PFSK-1 (cell line): ENCODE measurements around the gene DRD4.

Source experiments
- FOXP2 ChIP-seq: optimal IDR thresholded peaks from 2 replicates; pipeline ENCODE3; 2011; ENCODE audit warnings: borderline replicate concordance, control low read depth, inconsistent platforms; ENCODE audit not compliant: insufficient read depth; ENCODE audit errors: extremely low read length, extremely low read depth
- POLR2AphosphoS5 ChIP-seq: IDR thresholded peaks from 2 replicates; pipeline ENCODE4 v1.6.1; 2012; ENCODE audit warnings: low read depth, mild to moderate bottlenecking, control low read depth, low read length, moderate library complexity
- REST ChIP-seq, 2 experiments: IDR thresholded peaks; 2 replicates each; pipeline versions ENCODE4 v1.6.1 to v1.8.0; 2011 to 2012; ENCODE audit warnings: low read depth in 2 of 2, low read length in 2 of 2, control low read depth in 1 of 2, inconsistent platforms in 1 of 2, mild to moderate bottlenecking in 1 of 2, moderate library complexity in 1 of 2; ENCODE audit not compliant: insufficient read depth in 1 of 2
- SIN3A ChIP-seq: IDR thresholded peaks from 2 replicates; pipeline ENCODE4 v1.6.1; 2012; ENCODE audit warnings: mild to moderate bottlenecking, low read length, moderate library complexity, borderline replicate concordance; ENCODE audit not compliant: insufficient read depth
- TAF1 ChIP-seq: IDR thresholded peaks from 2 replicates; pipeline ENCODE4 v1.6.1; 2012; ENCODE audit warnings: low read length, control low read depth, borderline replicate concordance; ENCODE audit not compliant: insufficient read depth

The DRD4 gene

GRCh38 chr11:643849-644738 is 7.0 kb downstream of the DRD4 start:
- TF ChIP-seq TAF1 (no peak), FOXP2 (no peak), POLR2AphosphoS5 (no peak), SIN3A (no peak), REST (IDR thresholded peaks at IDR 0.05; ENCODE audit: insufficient read depth in 1 of 2, low read depth in 2 of 2, low read length in 2 of 2) (no peak)

- no peak for TF ChIP-seq TAF1
- TF ChIP-seq SIN3A = no peak
Observed at GRCh38 chr11:645536-645935, 8.5 kb downstream of the DRD4 start.

GRCh38 chr11:646214-646613 is 9.1 kb downstream of the DRD4 start:
- TF ChIP-seq SIN3A = no peak
- no peak for TF ChIP-seq TAF1
- no peak for TF ChIP-seq FOXP2
- TF ChIP-seq POLR2AphosphoS5 = no peak
- no peak for TF ChIP-seq REST (IDR thresholded peaks at IDR 0.05; ENCODE audit: insufficient read depth in 1 of 2, low read depth in 2 of 2, low read length in 2 of 2)

- TF ChIP-seq TAF1 = no peak
- TF ChIP-seq REST (IDR thresholded peaks at IDR 0.05; ENCODE audit: insufficient read depth in 1 of 2, low read depth in 2 of 2, low read length in 2 of 2) = no peak
- TF ChIP-seq SIN3A = no peak
- TF ChIP-seq POLR2AphosphoS5 = no peak
- TF ChIP-seq FOXP2 = no peak
Observed at GRCh38 chr11:650482-650881, 13.4 kb downstream of the DRD4 start.

GRCh38 chr11:653837-654236 is 16.8 kb downstream of the DRD4 start:
- TF ChIP-seq POLR2AphosphoS5 (no peak), FOXP2 (no peak), REST (IDR thresholded peaks at IDR 0.05; ENCODE audit: insufficient read depth in 1 of 2, low read depth in 2 of 2, low read length in 2 of 2) (no peak), SIN3A (no peak), TAF1 (no peak)
